Mucosa of descending colon (tissue), 3 donors: ENCODE data around the gene FBXO42. TPM values are rescaled to one million over a fixed set of nuclear protein-coding genes. Genes with fewer than 3 reads are reported as not detected.

ENCODE experiments used
- ATAC-seq: fragments of 200-7000 bp; cut with Tn5 transposase; one replicate; pipeline ENCODE4 v1.9.1; 2020; ENCODE audit warnings: mild to moderate bottlenecking, moderate library complexity
- DNase-seq, 3 donors: peaks; one replicate each; pipeline ENCODE4 v3.0.0-alpha.2; 2020
- H3K36me3 ChIP-seq: fragments of 200-600 bp; one replicate; pipeline ENCODE4 v1.8.0; 2021; ENCODE audit warnings: low read depth, mild to moderate bottlenecking
- H3K4me1 ChIP-seq: fragments of 200-600 bp; one replicate; pipeline ENCODE4 v1.8.0; 2021; ENCODE audit warnings: low read depth, mild to moderate bottlenecking
- H3K4me3 ChIP-seq: fragments of 200-600 bp; one replicate; pipeline ENCODE4 v1.8.0; 2021; ENCODE audit warnings: mild to moderate bottlenecking
- H3K9me3 ChIP-seq: fragments of 200-600 bp; one replicate; pipeline ENCODE4 v1.8.0; 2021; ENCODE audit warnings: mild to moderate bottlenecking
- intact Hi-C, 2 donors: fragments of 100-400 bp; cut with DNase I in 1 of 2; cut with micrococcal nuclease in 1 of 2; formaldehyde crosslinking; loops; one replicate each; pipeline versions ENCODE4 v1.11.0 to v1.11.1; 2022; cut with DNase I, micrococcal nuclease
- total RNA-seq, 3 donors: library from RNA; stranded (reverse); fragmentation: NEBNext Ultra II Directional in 2 of 3; extraction: Animal tissue kit (Norgen Biotek cat#: 25700) in 2 of 3; gene quantifications; one replicate each; pipeline versions ENCODE4 v1.2.1 to v1.2.4, GENCODE V29; 2021 to 2023
- TF ChIP-seq, protein P1 (sequence below): fragments of 200-600 bp; IDR thresholded peaks from one replicate; pipeline ENCODE4 v1.8.0; 2022; ENCODE audit warnings: antibody characterized with exemption, mild to moderate bottlenecking
- donor health status: DM: no; HTN: no; CAD: no; lungs with moderate emphysema.
- donor health status: DM: no; HTN: no; CAD: no.
- donor health status: DM: no; HTN: yes; CAD: no.

The FBXO42 gene
- total RNA-seq, 3 donors from 2014 or later, result 12.9 to 20.6 (median 16.3) TPM

DNA sequence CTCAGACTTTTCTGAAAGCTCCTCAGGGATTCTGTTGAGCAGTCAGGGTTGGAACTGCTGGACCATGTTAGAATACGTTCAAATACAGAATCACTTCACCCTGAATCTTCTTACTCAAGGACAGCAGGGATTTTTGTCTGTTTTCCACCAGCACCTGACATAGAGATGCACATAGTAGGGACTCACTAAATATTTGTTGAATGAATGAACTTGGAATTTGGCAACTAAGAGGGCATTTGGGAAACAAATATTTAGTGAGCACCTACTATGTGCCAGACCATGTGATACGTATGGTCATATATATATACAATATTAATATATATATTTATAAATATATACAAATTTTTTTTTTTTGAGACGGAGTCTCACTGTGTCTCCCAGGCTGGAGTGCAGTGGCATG, 4.6 kb upstream of the FBXO42 start:
- TF ChIP-seq, protein P1, sequence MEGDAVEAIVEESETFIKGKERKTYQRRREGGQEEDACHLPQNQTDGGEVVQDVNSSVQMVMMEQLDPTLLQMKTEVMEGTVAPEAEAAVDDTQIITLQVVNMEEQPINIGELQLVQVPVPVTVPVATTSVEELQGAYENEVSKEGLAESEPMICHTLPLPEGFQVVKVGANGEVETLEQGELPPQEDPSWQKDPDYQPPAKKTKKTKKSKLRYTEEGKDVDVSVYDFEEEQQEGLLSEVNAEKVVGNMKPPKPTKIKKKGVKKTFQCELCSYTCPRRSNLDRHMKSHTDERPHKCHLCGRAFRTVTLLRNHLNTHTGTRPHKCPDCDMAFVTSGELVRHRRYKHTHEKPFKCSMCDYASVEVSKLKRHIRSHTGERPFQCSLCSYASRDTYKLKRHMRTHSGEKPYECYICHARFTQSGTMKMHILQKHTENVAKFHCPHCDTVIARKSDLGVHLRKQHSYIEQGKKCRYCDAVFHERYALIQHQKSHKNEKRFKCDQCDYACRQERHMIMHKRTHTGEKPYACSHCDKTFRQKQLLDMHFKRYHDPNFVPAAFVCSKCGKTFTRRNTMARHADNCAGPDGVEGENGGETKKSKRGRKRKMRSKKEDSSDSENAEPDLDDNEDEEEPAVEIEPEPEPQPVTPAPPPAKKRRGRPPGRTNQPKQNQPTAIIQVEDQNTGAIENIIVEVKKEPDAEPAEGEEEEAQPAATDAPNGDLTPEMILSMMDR, result no peak
- DNase-seq (no peak), ATAC-seq (no peak)
- Histone ChIP-seq H3K36me3 (no peaks in the 10 kb centered on the region), H3K9me3 (no peaks in the 10 kb centered on the region), H3K4me3 (no peak overlapping the region), H3K4me1 (peaks cover 3% of the 10 kb centered on the region)
- intact Hi-C loops, result loop anchor here in 1 of 2 donors (5.0 kb wide), 1 partner anchor 280 kb away; no protein-coding TSS in a partner anchor

DNA sequence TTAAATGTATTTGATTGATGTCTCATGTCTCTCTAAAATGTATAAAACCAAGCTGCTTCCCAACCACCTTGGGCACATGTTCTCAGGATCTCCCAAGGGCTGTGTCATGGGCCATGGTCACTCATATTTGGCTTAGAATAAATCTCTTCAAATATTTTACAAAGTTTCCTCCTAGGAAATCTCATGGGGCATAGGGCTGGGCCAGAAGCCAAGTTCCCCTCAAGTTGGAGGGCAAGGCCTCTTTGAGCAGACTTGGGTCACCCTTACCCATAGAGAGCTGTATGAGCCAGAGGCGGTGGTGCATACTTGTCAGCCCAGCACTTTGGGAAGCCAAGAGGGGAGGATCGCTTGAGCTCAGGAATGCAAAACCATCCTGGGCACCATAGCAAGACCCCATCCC, 2.3 kb upstream of the FBXO42 start:
- Histone ChIP-seq H3K36me3 (no peaks in the 10 kb centered on the region), H3K4me3 (no peak overlapping the region), H3K4me1 (peaks cover 11% of the 10 kb centered on the region), H3K9me3 (no peaks in the 10 kb centered on the region)
- TF ChIP-seq, protein P1, result no peak
- no peak for ATAC-seq
- DNase-seq, result no peak
- intact Hi-C loops, result loop anchor here in 1 of 2 donors (5.0 kb wide), 1 partner anchor 277 kb away; no protein-coding TSS in a partner anchor

DNA sequence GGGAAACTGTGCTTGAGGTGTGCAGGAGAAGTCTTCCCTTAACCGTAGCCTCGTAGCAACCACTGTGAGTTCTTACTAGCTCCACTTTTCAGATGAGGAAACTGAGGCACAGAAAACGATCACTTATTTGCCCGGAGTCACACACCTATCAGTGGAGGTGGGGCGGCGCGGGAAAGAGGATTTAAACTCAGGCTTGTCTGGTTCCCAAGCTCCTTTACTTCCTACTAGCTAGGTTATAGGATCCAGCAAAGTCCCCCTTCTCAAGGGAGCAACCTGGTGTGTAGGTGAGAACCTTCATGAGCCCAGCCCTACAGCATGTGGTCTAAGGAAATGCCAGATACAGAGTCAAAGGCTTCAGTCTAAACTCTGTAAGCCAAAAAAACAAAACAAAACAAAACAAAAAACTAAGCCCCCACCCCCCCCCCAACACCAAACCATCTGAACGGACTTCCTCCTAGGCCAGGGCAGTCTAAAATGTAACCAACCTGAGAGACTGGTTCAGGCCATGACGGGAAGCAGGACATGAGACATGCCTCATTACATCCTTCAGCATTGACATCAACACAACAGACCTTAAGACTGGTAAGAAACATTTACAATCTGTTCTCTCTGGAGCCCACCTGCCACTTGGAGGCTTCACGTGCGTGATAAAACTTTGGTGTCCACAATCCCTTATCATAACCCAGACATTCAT, 709 bp upstream of the FBXO42 start:
- intact Hi-C loops, result no loop called here
- ATAC-seq (peak; percentile 9), DNase-seq (peak; percentile 52 to 61 (median 58))
- peaks cover 17% of the 10 kb centered on the region for H3K4me1 ChIP-seq
- no peaks in the 10 kb centered on the region for H3K9me3 ChIP-seq
- no peaks in the 10 kb centered on the region for H3K36me3 ChIP-seq
- TF ChIP-seq, protein P1, result no peak
- peak overlapping the region; percentile 82 for H3K4me3 ChIP-seq

DNA sequence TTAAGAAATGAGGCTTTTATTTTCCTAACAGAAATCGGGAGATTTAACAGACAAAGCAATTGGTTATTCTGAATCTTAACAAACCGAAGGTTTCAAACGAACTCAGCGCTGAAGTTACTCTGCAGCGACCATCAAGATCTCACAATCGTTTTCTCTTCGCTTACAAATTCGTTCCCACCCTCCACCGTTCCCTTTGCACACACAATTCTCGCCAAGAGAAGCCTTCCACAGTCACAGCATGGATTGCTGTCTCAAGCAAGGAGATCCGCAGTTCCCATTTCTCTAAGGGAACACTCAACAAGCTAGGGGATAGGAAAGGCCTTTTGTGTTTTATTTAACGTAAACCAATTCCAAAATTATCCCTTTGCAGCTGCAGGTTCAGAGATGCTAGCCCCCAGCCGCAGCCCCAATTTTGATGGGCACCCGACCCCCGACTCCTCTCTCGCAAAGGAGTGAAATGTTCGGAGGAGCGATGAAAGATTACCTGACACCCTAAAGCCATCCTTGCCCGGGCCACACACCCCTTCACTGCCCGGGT, 755 bp downstream of the FBXO42 start:
- Histone ChIP-seq H3K4me1 (peaks cover 17% of the 10 kb centered on the region), H3K36me3 (no peaks in the 10 kb centered on the region), H3K4me3 (peak overlapping the region; percentile 82), H3K9me3 (no peaks in the 10 kb centered on the region)
- TF ChIP-seq, protein P1, result no peak
- DNase-seq (peak in 1 of 3 donors; percentile 33), ATAC-seq (peak; percentile 10)
- intact Hi-C loops, result no loop called here

DNA sequence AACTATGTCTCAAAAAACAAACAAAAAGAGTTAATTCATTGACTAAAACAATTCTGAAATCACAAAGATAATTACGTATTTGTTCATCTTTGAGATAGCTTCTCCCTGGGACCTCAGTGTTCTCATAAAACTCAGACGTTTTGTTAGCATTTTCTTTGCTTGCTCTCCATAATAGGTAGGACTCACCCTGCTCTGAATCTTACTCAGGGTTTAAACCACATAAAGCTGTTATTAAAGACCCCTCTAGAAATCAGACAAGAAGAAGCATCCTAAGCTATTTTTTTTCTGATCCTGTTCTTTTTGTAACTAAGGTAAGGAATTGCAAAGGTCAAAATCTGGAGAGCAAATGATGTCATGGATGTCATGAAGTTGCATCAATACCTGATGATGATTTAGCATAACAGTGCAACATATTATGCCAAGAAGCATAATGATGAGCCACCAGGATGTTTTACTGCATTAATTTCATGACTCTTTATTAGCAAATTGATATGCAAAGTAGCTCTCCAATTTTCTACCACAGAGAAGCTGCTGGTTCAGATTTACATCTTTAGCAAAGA, 2.4 kb downstream of the FBXO42 start:
- DNase-seq, result no peak
- TF ChIP-seq, protein P1, result no peak
- Histone ChIP-seq H3K4me3 (no peak overlapping the region), H3K4me1 (peaks cover 17% of the 10 kb centered on the region), H3K9me3 (no peaks in the 10 kb centered on the region), H3K36me3 (no peaks in the 10 kb centered on the region)
- intact Hi-C loops, result no loop called here
- ATAC-seq, result no peak
